GM12875 (cell line): ENCODE measurements around the gene GOLT1B.

ENCODE experiments used
- H3K4me3 ChIP-seq: one replicate; pipeline ENCODE4 v1.5.1; 2011; ENCODE audit warnings: low read depth, low read length, control low read depth
- TF ChIP-seq, protein P1 (sequence below): IDR thresholded peaks from 2 replicates; pipeline ENCODE4 v1.5.1; 2011; ENCODE audit warnings: low read depth, mild to moderate bottlenecking, control low read depth, inconsistent platforms, low read length, moderate library complexity, borderline replicate concordance; ENCODE audit not compliant: insufficient read depth

GOLT1B gene

DNA sequence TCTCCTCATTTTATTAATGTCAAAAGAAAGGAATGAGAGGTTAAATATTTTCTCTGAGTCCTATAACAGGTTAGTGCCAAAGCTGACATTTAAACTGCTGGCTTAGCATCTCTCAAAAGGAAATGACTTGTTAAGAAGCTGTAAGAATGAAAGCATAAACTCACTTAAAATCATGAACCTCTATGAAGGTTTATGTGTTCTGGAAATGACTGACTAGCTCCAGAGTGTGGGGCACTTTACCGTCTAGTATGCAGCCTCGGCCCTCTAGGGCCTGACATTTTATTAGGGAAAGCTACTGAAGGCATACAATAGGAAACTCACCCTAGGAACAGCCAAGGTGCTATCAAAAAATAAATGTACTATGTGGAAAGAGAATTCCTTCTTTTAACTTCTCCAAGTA is 59.6 kb downstream of the GOLT1B start:
- TF ChIP-seq, protein P1, sequence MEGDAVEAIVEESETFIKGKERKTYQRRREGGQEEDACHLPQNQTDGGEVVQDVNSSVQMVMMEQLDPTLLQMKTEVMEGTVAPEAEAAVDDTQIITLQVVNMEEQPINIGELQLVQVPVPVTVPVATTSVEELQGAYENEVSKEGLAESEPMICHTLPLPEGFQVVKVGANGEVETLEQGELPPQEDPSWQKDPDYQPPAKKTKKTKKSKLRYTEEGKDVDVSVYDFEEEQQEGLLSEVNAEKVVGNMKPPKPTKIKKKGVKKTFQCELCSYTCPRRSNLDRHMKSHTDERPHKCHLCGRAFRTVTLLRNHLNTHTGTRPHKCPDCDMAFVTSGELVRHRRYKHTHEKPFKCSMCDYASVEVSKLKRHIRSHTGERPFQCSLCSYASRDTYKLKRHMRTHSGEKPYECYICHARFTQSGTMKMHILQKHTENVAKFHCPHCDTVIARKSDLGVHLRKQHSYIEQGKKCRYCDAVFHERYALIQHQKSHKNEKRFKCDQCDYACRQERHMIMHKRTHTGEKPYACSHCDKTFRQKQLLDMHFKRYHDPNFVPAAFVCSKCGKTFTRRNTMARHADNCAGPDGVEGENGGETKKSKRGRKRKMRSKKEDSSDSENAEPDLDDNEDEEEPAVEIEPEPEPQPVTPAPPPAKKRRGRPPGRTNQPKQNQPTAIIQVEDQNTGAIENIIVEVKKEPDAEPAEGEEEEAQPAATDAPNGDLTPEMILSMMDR = no peak
- no peak overlapping the region for H3K4me3 ChIP-seq

DNA sequence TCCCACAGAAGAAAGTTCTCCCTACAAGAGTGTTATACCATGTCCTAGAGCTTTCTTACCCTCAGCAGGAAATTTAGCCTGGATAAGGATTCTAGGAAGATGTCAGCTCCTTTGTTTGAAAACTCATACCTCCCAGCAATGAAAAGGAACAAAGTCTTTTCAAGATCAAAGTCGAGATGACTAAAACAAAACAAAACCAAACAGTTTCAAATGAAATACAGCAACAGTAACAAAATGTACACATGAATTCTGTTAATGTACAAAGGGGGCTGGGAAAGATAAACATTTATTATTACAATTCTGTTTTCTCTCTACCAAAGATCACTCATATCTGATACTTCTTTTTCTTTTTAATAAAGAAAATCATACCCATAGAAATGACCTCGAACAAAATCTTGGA is 61.3 kb downstream of the GOLT1B start:
- TF ChIP-seq, protein P1 = no peak
- no peak overlapping the region for H3K4me3 ChIP-seq

DNA sequence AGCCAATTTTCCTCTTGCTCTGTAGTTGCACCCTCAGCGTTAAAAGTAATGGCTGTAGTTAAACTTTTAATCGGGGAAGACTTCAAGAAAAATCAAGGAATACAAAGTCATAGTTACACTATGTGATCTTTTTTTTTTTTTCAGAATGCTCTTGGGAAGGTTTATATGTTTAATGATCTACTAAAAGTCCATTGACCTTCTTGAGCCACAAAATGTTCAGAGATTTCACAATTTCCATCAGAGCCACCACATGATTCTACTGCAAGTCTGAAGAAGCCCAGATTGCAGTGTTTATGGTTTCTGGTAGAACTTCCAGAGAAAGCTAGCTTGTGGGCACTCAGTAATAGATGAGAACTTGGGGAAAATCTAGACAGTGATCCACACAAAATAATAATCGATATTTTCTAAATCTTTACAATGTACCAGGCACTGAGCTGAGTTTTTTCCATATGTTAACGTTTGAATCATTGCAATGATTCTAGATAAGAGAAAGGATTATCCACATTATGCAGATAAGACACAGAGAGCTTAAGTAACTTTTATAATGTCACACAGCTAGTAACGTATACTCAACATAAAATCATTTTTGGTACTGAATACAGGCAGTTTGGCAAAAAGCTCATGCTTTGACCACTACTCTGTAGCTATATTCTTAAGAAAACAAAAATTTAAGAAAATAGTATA is 64.8 kb downstream of the GOLT1B start:
- TF ChIP-seq, protein P1 = no peak
- no peak overlapping the region for H3K4me3 ChIP-seq

DNA sequence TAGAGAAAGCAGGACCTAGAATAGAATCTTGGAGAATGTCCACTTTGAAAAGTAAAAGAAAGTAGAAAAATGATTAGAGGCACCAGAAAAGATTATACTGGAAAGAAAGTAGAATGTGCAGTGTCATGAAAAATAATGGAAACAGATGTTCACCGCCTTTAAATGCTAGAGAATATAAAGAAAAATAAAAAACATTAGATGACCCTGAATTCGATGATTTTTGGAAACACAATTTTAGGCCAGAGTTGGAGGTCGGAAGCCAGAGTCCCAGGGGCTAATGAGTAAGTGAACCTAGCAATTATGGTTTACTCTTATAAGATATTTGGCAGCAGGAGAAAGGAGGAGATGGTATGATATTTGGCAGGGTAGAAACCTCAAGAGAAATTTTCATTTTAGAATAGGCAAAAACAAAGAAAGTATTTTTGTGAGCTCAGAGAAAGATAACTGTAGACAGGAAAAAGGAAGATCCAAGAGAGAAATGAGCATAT is 65.4 kb downstream of the GOLT1B start:
- no peak overlapping the region for H3K4me3 ChIP-seq
- TF ChIP-seq, protein P1 = no peak
